BJ (cell line): ENCODE results near the gene PAM. TPM values are rescaled to one million over a fixed set of nuclear protein-coding genes. Genes with fewer than 3 reads are reported as not detected.
A peak's percentile ranks its signal among the peaks of the same experiment; 100 is the strongest.

ENCODE experiments used
- CTCF ChIA-PET: fragments of 350-600 bp; formaldehyde crosslinking; extraction: SDS; loops from one replicate; lab custom pipeline; 2021; ENCODE audit warnings: antibody characterized with exemption, inconsistent platforms; lab: Yijun Ruan, JAX
- POLR2A ChIA-PET: fragments of 300-600 bp; sonication (Branson Sonifier 250); formaldehyde crosslinking; extraction: SDS; loops from one replicate; lab custom pipeline; 2021; ENCODE audit warnings: antibody characterized with exemption; lab: Charles Lee
- DNase-seq: peaks from one replicate; pipeline ENCODE4 v3.0.0-alpha.2; 2011; ENCODE audit warnings: low read depth
- H3K27me3 ChIP-seq: 2 replicates; pipeline ENCODE4 v1.6.0; 2011; ENCODE audit warnings: low read length; ENCODE audit not compliant: control insufficient read depth, insufficient read depth
- H3K36me3 ChIP-seq: 2 replicates; pipeline ENCODE4 v1.5.1; 2011; ENCODE audit warnings: low read length; ENCODE audit not compliant: control insufficient read depth, insufficient read depth
- H3K4me3 ChIP-seq: 2 replicates; pipeline ENCODE4 v1.5.1; 2011; ENCODE audit warnings: low read depth, mild to moderate bottlenecking, control low read depth, low read length
- CTCF ChIP-seq: IDR thresholded peaks from 2 replicates; pipeline ENCODE4 v1.5.1; 2011; ENCODE audit warnings: low read depth, mild to moderate bottlenecking, control low read depth, inconsistent platforms, low read length, moderate library complexity; ENCODE audit not compliant: insufficient read depth
- polyA plus RNA-seq: library from polyadenylated mRNA; depleted of rRNA; stranded (reverse); fragments of >200 nt; gene quantifications from 2 replicates; pipeline ENCODE4 v1.2.3, GENCODE V29; 2011

Gene PAM
- polyA plus RNA-seq, 1 experiment: 256 TPM

DNA sequence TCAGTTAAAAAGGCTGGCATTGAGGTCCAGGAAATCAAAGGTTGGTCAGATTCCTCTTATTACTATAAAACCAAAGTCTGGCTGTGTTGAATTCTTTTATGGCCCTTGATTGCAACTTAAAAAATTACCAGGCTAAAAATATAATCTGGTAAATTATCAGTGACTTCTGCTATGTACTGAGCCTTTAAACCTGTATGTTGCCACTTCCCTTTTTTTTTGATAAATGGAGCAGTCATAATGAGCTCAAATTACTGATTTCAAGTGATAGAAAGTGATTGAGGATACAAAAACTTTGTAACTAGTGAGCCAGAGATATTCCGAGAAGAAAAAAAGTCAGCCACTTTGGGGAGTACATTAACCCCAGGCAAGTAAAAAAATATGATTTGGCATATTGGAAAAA lies 264.7 kb downstream of the PAM start:
- no peak for TF ChIP-seq CTCF
- Histone ChIP-seq H3K4me3 (no peak overlapping the region), H3K27me3 (no peaks in the 10 kb centered on the region), H3K36me3 (peaks cover 2% of the 10 kb centered on the region)
- ChIA-PET CTCF (interaction anchor here (0.8 kb wide), 1 partner anchor 11 kb away, joined by 3 read pairs; no protein-coding TSS in a partner anchor), POLR2A (no interaction called here)
- no peak for DNase-seq

- no peak for DNase-seq
- Histone ChIP-seq H3K36me3 (peaks cover 2% of the 10 kb centered on the region), H3K4me3 (no peak overlapping the region), H3K27me3 (no peaks in the 10 kb centered on the region)
- TF ChIP-seq CTCF: no peak
- POLR2A ChIA-PET: no interaction called here
- CTCF ChIA-PET: no interaction called here
Measured at GRCh38 chr5:103021314-103021713, 266.2 kb downstream of the PAM start.

- POLR2A ChIA-PET: no interaction called here
Measured at GRCh38 chr5:103027267-103027666, 272.2 kb downstream of the PAM start.

GRCh38 chr5:103031607-103032006 lies 276.5 kb downstream of the PAM start:
- Histone ChIP-seq H3K36me3 (peaks cover 10% of the 10 kb centered on the region), H3K27me3 (no peaks in the 10 kb centered on the region), H3K4me3 (no peak overlapping the region)
- no peak for DNase-seq
- ChIA-PET CTCF (interaction anchor here (0.9 to 3.0 kb wide), 7 partner anchors 11 to 447 kb away, joined by 3 to 10 read pairs (median 4); no protein-coding TSS in a partner anchor), POLR2A (no interaction called here)
- TF ChIP-seq CTCF: peak; percentile 51

More at GRCh38 chr5:103027267-103027666, 272.2 kb downstream of the PAM start:
- no peaks in the 10 kb centered on the region for H3K27me3 ChIP-seq
- no peak for DNase-seq
- TF ChIP-seq CTCF: no peak
- CTCF ChIA-PET: interaction anchor here (1.0 kb wide), 1 partner anchor 10 kb away, joined by 3 read pairs; no protein-coding TSS in a partner anchor
- H3K36me3 ChIP-seq: peaks cover 4% of the 10 kb centered on the region
- no peak overlapping the region for H3K4me3 ChIP-seq

DNA sequence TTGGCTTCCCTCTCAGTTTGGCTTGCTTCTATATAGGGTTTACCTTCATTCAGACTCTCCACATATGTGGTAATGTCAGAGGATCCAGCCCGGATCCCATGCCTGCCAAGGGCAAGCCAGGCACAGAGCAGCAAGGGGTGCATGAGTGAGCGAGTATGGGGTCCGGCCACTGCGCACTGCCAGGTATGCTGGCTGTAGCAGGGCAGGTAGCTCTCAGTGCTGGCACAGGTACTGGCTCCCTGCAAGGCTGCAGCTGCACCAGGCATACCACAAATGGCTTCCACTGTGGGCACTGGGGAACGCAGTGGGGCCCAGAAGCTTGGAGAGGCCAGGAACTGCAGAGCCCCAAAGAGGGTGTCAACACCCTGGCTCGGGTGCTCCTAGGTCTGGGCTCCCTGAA lies 278.6 kb downstream of the PAM start:
- Histone ChIP-seq H3K36me3 (peaks cover 10% of the 10 kb centered on the region), H3K4me3 (no peak overlapping the region), H3K27me3 (no peaks in the 10 kb centered on the region)
- ChIA-PET POLR2A (interaction anchor here (0.6 kb wide), 1 partner anchor 86 kb away, joined by 3 read pairs; the partner anchor contains the start of genes GIN1 and PPIP5K2), CTCF (interaction anchor here (0.9 to 3.0 kb wide), 4 partner anchors 8 to 441 kb away, joined by 3 to 10 read pairs (median 4); no protein-coding TSS in a partner anchor)
- no peak for DNase-seq
- TF ChIP-seq CTCF: no peak
